GM18519 (cell line): ENCODE data around the gene MGAT5B.

Experiments
- ATAC-seq: cut with Tn5 transposase; IDR thresholded peaks from one replicate; pipeline ENCODE4 v1.9.1; 2021; ENCODE audit warnings: mild to moderate bottlenecking, moderate library complexity; ENCODE audit not compliant: unreplicated experiment, low FRiP score

Gene MGAT5B

GRCh38 chr17:76996741-76997694, 128.8 kb downstream of the MGAT5B start:
- no peak for ATAC-seq

- no peak for ATAC-seq
Observed at GRCh38 chr17:76997981-76998531, 129.9 kb downstream of the MGAT5B start.

GRCh38 chr17:76998839-76999238, 130.6 kb downstream of the MGAT5B start:
- no peak for ATAC-seq
